Measurements from ENCODE around the gene OSBPL9. TPM values are rescaled to one million over a fixed set of nuclear protein-coding genes. Genes with fewer than 3 reads are reported as not detected.
"Not testable (repeated sequence)": the region's sequence is repeated elsewhere in the genome, so short reads cannot be mapped to it uniquely, and the experiment has no call there.

OSBPL9 gene
- total RNA-seq, 1 donor from 2014 or later = 54.1 TPM

DNA sequence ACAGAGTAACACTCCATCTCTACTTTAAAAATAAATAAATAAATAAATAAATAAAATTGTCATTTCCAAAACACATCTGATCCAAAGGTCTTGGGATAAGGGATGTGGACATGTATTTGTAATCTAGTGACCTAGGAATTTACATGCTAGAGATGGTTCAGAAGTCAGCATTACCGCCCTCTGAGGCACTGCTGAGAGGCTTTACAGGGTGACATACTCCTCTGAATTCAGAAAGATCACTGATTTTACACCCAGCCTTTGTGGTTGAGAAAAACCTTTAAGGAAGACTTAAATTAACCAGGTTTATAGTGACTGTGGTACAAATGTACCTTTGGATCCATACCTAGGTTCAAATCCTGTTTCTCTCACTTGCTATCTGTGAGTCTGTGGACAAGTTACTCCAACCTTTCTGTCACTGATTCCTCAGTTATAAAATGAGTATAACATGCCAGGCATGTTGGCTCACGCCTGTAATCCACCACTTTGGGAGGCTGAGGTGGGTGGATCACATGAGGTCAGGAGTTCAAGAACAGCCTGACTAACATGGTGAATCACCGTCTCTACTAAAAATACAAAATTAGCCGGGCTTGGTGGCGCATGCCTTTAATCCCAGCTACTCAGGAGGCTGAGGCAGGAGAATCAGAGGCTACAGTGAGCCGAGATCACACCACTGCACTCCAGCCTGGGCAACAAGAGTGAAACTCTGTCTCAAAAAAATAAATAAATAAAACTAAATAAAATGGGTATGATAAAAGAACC, 20.1 kb downstream of the OSBPL9 start:
- no peak for DNase-seq

DNA sequence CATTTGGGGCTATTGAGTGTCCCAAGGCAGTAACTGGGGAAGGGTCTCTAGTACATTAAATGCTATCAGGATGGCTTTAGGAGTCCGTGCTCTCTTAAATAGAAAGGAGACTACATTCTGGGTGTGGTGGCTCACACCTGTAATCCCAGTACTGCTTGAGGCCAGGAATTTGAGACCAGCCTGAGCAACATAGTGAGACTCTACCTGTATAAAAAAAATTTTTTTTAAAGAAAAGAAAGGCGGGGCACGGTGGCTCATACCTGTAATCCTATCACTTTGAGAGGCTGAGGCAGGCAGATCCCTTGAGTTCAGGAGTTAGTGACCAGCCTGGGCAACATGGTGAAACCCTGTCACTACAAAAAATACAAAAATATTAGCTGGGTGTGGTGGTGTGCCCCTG, 21.5 kb downstream of the OSBPL9 start:
- no peak for DNase-seq

- DNase-seq = no peak
Observed at GRCh38 chr1:51639694-51640093, 22.8 kb downstream of the OSBPL9 start.

- DNase-seq = no peak
Observed at GRCh38 chr1:51641096-51641495, 24.2 kb downstream of the OSBPL9 start.

DNA sequence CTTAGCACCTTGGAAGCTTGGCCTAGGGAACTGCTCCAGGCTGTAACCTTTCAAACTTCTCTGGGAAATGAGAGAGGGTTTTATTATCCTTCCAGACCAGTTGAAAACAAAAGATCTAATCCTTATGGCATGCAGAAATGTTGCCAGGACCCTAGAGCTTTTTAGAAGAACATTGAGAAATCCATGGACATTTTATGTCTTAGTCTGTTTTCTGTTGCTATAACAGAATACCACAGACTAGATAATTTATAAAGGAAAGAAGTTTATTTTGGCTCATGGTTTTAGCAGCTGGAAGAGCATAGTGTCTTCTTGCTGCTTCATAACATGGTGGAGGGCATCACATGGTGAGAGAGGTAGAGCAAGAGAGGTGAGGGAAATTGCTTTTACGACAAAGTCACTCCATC, 25.8 kb downstream of the OSBPL9 start:
- peak; percentile 40 for DNase-seq

DNA sequence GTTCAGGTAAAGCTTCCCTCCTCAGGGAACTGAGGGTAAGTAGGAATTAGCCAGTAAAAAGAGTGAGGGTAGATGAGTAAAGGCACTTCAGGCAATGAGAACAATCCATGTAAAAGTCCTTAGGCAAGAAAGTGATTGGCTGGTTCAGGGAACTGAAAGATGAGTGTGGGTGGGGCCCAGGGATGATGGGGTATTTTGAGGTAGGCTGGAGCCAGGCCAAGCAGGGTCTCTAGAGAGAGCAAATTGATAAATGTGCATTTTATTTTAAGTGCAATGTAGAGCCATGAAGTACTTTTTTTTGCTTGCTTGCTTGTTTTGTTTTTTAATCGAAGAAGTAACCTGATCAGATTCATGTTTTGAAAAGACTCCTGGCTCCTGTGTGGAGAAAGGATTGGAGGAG, 26.5 kb downstream of the OSBPL9 start:
- no peak for DNase-seq

DNA sequence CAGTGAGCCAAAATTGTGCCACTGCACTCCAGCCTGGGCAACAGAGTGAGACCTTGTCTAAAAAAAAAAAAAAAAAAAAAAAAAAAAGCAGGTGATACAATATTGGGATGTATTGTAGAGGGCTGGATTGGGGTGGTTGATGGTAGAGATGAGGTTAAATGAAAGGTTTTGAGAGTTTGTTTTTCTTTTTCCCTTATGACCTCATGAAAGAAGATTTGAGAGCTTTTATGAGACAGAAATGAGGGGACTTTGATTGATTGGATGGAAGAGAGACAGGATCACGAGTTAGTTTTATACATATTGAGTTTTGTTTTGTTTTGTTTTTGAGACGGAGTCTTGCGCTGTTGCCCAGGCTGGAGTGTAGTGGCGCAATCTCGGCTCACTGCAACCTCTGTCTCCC, 27.1 kb downstream of the OSBPL9 start:
- DNase-seq = no peak

- no peak for DNase-seq
Observed at GRCh38 chr1:51644533-51645197, 27.8 kb downstream of the OSBPL9 start.

- DNase-seq = not testable (repeated sequence)
Observed at GRCh38 chr1:51646592-51646991, 29.7 kb downstream of the OSBPL9 start.

- DNase-seq = no peak
Observed at GRCh38 chr1:51648180-51649109, 31.6 kb downstream of the OSBPL9 start.

- DNase-seq = no peak
Observed at GRCh38 chr1:51649593-51650091, 32.8 kb downstream of the OSBPL9 start.

GRCh38 chr1:51650198-51650597, 33.3 kb downstream of the OSBPL9 start:
- DNase-seq = no peak

DNA sequence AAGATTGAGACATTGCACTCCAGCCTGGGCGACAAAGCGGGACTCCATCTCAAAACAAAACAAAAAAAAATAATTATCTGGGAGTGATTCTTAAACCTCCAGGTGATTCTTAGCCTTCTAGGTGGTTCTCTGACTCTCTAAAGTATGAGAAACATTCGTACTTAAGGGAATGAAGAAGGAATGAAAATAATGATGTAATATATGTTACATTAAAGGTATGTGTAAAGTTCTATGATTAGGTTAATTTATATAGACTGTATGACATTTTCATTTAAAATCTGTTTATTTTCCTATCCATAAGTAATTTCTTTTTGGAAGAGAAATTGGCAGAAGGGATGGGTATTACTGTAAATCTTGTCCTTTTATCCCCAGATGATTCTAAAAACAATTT, 34.7 kb downstream of the OSBPL9 start:
- no peak for DNase-seq

GRCh38 chr1:51652599-51652998, 35.7 kb downstream of the OSBPL9 start:
- DNase-seq = no peak

GRCh38 chr1:51653127-51653526, 36.2 kb downstream of the OSBPL9 start:
- DNase-seq = no peak

DNA sequence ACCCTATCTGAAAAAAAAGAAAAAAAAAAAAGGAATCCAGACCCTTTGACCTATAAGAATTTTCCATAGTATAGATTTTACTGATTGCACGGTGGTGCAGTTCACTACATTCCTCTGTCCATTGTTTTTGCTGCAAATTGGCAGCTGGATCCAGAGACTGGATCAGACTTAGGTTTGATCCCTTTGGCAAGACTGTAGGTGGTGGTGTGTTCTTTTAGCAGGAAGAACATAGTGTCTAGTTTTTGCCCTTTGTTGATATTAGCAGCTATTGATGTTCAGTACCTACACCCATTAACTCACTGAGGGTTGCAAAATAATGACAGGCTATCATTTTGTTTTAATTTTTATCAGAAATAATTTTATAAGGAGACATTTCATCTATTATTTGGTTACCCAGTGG, 37.1 kb downstream of the OSBPL9 start:
- no peak for DNase-seq

DNA sequence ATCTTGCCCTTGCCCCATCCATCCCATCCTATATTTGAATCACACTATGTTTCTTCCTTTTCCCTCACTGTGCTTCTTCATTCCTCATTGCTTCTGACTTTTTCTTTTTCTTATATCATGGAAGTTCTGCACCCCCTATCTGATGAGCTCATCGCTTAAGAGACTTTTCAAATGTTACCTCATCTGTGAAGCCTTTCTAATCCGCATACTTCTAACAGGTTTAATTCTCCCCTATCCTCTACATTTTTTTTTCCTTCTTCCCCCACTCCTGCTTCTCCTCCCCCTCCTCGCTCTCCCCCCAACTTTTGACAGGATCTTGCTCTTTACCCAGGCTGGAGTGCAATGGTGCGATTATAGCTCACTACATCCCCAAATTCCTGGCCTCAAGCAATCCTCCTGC, 39.5 kb downstream of the OSBPL9 start:
- no peak for DNase-seq

GRCh38 chr1:51660580-51660979, 43.7 kb downstream of the OSBPL9 start:
- no peak for DNase-seq

DNA sequence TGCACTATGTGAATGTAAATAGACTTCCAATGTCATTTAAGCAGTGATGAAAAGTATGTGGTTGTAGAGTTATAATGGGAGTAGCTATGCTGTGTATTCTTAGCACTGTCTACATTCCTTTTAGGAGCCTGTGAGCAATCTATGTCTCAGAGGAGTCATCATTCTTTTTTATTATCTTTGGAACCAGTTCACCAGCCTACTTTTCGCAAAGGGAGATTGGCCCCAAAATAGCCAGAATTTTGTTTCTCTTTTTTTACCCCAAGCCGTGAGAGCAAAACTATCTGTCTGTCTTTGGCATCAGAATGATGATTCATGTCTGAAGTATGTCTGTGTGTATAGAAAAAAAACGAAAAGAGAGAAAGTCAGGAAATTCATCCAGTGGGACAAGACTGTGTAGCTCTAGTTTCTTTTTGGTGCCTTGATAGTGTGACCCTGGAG, 44.2 kb downstream of the OSBPL9 start:
- peak; percentile 33 for DNase-seq

DNA sequence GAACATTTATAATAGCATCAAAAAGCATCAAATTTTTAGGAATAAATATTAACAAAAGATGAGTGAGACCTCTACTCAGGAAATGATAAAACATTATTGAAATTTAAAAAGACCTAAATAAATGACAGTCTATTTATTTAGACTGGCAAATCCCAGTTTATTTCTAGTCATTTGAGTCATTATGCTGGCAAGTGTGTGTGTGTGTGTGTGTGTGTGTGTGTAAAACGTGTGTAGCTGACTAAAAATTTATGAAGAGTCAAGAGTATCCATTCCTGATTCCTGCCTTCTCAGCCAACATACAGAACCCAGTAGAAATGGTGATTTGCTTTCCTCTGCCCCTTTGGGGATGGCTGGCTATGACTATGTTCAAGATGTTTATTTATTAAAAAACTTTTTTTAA, 46.2 kb downstream of the OSBPL9 start:
- no peak for DNase-seq

- no peak for DNase-seq
Observed at GRCh38 chr1:51663721-51664120, 46.8 kb downstream of the OSBPL9 start.

- DNase-seq = no peak
Observed at GRCh38 chr1:51664421-51665240, 47.7 kb downstream of the OSBPL9 start.
